ENCODE data around the gene C1QTNF6. TPM values are rescaled to one million over a fixed set of nuclear protein-coding genes. Genes with fewer than 3 reads are reported as not detected.

C1QTNF6 gene
- polyA plus RNA-seq, 1 donor from 2014 or later: 5.3 TPM

GRCh38 chr22:37155971-37156370 lies 32.1 kb downstream of the C1QTNF6 start:
- no peak overlapping the region for H3K27ac ChIP-seq (ENCODE audit: low read length)
- H2AFZ ChIP-seq (ENCODE audit: low read depth, low read length): no peak overlapping the region
- H3K9me2 ChIP-seq (ENCODE audit: insufficient read depth, low read length): no peaks in the 10 kb centered on the region
- no peak overlapping the region for H3K9ac ChIP-seq (ENCODE audit: low read length)
- H3F3A ChIP-seq (ENCODE audit: insufficient read depth, low read length, poor library complexity, severe bottlenecking): no peaks in the 10 kb centered on the region
- no peaks in the 10 kb centered on the region for H3K79me2 ChIP-seq (replicated peaks; ENCODE audit: insufficient read depth, low read length)
- no peak overlapping the region for H3K4me2 ChIP-seq (ENCODE audit: low read length)
- no peaks in the 10 kb centered on the region for H3K9me3 ChIP-seq (ENCODE audit: low read length)
- no peaks in the 10 kb centered on the region for H3K36me3 ChIP-seq (ENCODE audit: insufficient read depth, low read length)
- TF ChIP-seq RAD21 (conservative IDR thresholded peaks at IDR 0.05) (no peak), SMC3 (conservative IDR thresholded peaks at IDR 0.05; ENCODE audit: poor library complexity) (no peak), TAF1 (IDR thresholded peaks at IDR 0.05; ENCODE audit: low read depth) (no peak), POLR2AphosphoS5 (IDR thresholded peaks at IDR 0.05) (no peak), CTCF (IDR thresholded peaks at IDR 0.05; ENCODE audit: poor library complexity, severe bottlenecking) (no peak), EZH2 (IDR thresholded peaks at IDR 0.05; ENCODE audit: borderline replicate concordance, insufficient read depth, low read length, poor library complexity, severe bottlenecking) (no peak)
- no peaks in the 10 kb centered on the region for H3K27me3 ChIP-seq (ENCODE audit: insufficient read depth, low read depth, low read length)
- H3K4me3 ChIP-seq (ENCODE audit: low read length): no peak overlapping the region
- H4K20me1 ChIP-seq (ENCODE audit: insufficient read depth): no peaks in the 10 kb centered on the region

GRCh38 chr22:37154925-37155712 lies 32.9 kb downstream of the C1QTNF6 start:
- no peaks in the 10 kb centered on the region for H3K9me3 ChIP-seq (ENCODE audit: low read length)
- no peak overlapping the region for H3K4me2 ChIP-seq (ENCODE audit: low read length)
- no peak overlapping the region for H3K9ac ChIP-seq (ENCODE audit: low read length)
- H3K4me3 ChIP-seq (ENCODE audit: low read length): no peak overlapping the region
- H3K79me2 ChIP-seq (replicated peaks; ENCODE audit: insufficient read depth, low read length): no peaks in the 10 kb centered on the region
- no peaks in the 10 kb centered on the region for H3K36me3 ChIP-seq (ENCODE audit: insufficient read depth, low read length)
- no peaks in the 10 kb centered on the region for H3K27me3 ChIP-seq (ENCODE audit: insufficient read depth, low read depth, low read length)
- no peaks in the 10 kb centered on the region for H3K9me2 ChIP-seq (ENCODE audit: insufficient read depth, low read length)
- no peak overlapping the region for H3K27ac ChIP-seq (ENCODE audit: low read length)
- no peaks in the 10 kb centered on the region for H4K20me1 ChIP-seq (ENCODE audit: insufficient read depth)
- TF ChIP-seq EP300 (conservative IDR thresholded peaks at IDR 0.05; ENCODE audit: poor library complexity, severe bottlenecking): no peak
- TF ChIP-seq MXI1 (conservative IDR thresholded peaks at IDR 0.05; ENCODE audit: poor library complexity, severe bottlenecking): no peak
- TF ChIP-seq RAD21 (conservative IDR thresholded peaks at IDR 0.05): no peak
- no peak for TF ChIP-seq REST (IDR thresholded peaks at IDR 0.05; ENCODE audit: borderline replicate concordance)
- TF ChIP-seq TAF1 (IDR thresholded peaks at IDR 0.05; ENCODE audit: low read depth): no peak
- no peak for TF ChIP-seq SMC3 (conservative IDR thresholded peaks at IDR 0.05; ENCODE audit: poor library complexity)
- no peak for TF ChIP-seq EZH2 (IDR thresholded peaks at IDR 0.05; ENCODE audit: borderline replicate concordance, insufficient read depth, low read length, poor library complexity, severe bottlenecking)
- TF ChIP-seq CTCF (IDR thresholded peaks at IDR 0.05; ENCODE audit: poor library complexity, severe bottlenecking): no peak
- no peak for TF ChIP-seq POLR2AphosphoS5 (IDR thresholded peaks at IDR 0.05)
- no peaks in the 10 kb centered on the region for H3F3A ChIP-seq (ENCODE audit: insufficient read depth, low read length, poor library complexity, severe bottlenecking)
- H2AFZ ChIP-seq (ENCODE audit: low read depth, low read length): no peak overlapping the region

Data from neural cell (in vitro differentiated cells).